ENCODE data around the gene VAV2. TPM values are rescaled to one million over a fixed set of nuclear protein-coding genes. Genes with fewer than 3 reads are reported as not detected.

VAV2 gene
- polyA plus RNA-seq, 2 of the 4 experiments (the other 2 are of a cell fraction): 9.8 to 21.4 TPM

DNA sequence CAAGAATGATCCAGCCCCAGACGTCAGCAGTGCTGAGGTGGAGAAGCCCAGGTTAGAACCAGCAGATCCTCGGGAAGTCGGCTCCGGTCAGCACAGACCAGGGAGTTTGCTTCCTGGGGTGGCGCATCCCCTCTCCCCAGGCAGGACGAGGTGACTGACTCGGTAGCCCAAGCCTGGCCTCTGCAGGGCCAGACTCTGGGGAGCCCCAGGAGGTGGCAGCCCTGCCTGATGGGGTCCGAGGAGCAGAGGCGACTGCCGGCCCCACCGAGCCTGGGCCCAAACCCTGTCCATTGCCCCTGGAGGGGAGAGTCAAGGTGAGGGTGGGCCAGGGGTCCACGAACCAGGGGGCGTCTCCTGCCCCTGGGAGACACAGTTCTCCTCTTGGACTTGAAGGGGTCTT, 201.1 kb downstream of the VAV2 start:
- no peak overlapping the region for H3K27ac ChIP-seq
- ATAC-seq: no peak
- no peaks in the 10 kb centered on the region for H3K9me3 ChIP-seq
- DNase-seq (ENCODE audit: low read depth in 1 of 2, low spot score in 1 of 2): no peak
- CTCF ChIA-PET: interaction anchor here (8.1 to 18.7 kb wide), 2 partner anchors 13 to 204 kb away, joined by 112 to 348 read pairs; no protein-coding TSS in a partner anchor
- WGBS (ENCODE audit: missing lambda C conversion rate): 89% methylated on average over 6 of the region's 13 CpGs
- no peak overlapping the region for H3K4me2 ChIP-seq
- POLR2A ChIA-PET: no interaction called here
- TF ChIP-seq HOXB5 (CRISPR knock-in tag; IDR thresholded peaks at IDR 0.05) (no peak), NFE2L2 (conservative IDR thresholded peaks at IDR 0.05; ENCODE audit: low read length) (no peak), TP53 (CRISPR knock-in tag; IDR thresholded peaks at IDR 0.05) (no peak), FOXS1 (CRISPR knock-in tag; IDR thresholded peaks at IDR 0.05) (no peak), HOXA7 (CRISPR knock-in tag; IDR thresholded peaks at IDR 0.05) (no peak), MAFK (IDR thresholded peaks at IDR 0.05; ENCODE audit: partially characterized antibody) (no peak)
- peaks cover 9% of the 10 kb centered on the region for H3K4me1 ChIP-seq
- no peak for FAIRE-seq
- H3K4me3 ChIP-seq: no peak overlapping the region

DNA sequence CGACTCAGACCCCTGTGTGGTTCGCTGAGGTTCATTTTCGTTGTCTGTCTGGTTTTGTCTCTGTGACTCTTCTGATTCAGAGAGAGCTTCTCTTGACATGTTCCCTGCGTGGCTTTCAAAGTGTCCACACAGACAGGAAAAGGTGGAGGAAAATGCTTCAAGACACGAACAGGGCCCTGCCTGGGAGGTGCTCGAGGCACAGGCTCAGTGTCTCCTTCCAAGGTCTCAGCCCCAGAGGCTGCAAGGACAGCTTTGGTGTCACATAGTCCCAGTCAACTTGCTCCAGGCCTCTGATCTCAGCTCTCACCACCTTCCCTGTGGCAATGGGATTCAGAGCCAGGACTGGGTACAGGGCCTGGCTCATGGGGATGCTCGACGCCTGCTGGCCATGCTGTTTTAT, 202.3 kb downstream of the VAV2 start:
- WGBS (ENCODE audit: missing lambda C conversion rate): 82% methylated on average over 8 of the region's 8 CpGs
- FAIRE-seq: no peak

DNA sequence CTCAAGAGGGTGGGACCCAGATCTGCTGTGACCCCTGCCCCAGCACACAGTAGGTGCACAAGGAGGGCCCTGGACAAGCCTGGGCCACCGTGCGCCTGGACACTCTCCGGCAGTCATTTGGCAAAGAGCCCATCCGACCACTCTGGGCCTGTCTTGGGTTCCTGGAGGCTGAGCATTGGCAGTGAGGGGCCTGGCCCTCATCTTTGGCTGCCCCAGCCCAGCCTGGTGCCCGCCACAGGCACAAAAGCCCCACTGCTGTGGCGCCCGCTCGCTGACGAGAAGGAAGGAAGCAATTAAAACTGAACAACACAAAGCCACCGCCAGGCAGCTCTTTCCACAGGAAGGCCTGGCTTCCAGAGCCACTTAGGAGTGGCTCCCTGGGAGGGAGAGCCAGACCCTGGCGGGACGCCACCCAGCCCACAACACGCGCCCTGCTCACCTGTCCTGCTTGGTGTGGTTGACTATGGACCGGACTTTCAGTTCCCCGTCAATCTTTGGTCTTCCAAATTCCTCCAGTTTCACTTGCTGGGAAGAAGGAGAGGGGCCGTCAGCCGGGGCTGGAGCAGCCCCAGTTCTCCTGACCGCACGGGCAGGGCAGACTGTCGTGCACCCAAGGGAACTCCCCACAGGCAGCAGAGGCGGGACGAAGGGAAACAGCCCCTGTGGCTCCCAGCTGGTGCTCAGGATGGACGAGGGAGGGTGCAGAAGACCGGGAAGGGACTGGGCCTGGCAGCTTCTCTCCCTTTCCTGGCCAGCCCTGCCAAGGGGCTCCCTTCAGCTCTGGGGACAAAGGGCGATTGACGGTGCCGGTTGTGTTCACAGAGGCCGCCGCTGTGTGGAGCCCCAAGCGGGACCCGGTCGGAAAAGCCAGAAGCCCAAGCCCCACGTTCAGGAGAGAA, 203.1 kb downstream of the VAV2 start:
- CTCF ChIA-PET: interaction anchor here (0.6 to 18.7 kb wide), 4 partner anchors 11 to 649 kb away, joined by 3 to 348 read pairs (median 58); no protein-coding TSS in a partner anchor
- Histone ChIP-seq H3K27ac (no peak overlapping the region), H3K9me3 (no peaks in the 10 kb centered on the region), H3K4me2 (no peak overlapping the region), H3K4me1 (peaks cover 9% of the 10 kb centered on the region), H3K4me3 (no peak overlapping the region)
- TF ChIP-seq JUN (IDR thresholded peaks at IDR 0.05) (no peak), POLR2A (IDR thresholded peaks at IDR 0.05; ENCODE audit: low read length) (no peak), FOXS1 (CRISPR knock-in tag; IDR thresholded peaks at IDR 0.05) (no peak), HEYL (CRISPR knock-in tag; IDR thresholded peaks at IDR 0.05) (no peak), EHF (CRISPR knock-in tag; IDR thresholded peaks at IDR 0.05) (no peak), RNF2 (IDR thresholded peaks at IDR 0.05; ENCODE audit: borderline replicate concordance, low read depth) (no peak), SMC3 (IDR thresholded peaks at IDR 0.05) (no peak), TP53 (CRISPR knock-in tag; IDR thresholded peaks at IDR 0.05) (no peak), GATA3 (IDR thresholded peaks at IDR 0.05; ENCODE audit: borderline replicate concordance) (no peak), CEBPB (IDR thresholded peaks at IDR 0.05) (no peak), POLR2AphosphoS2 (conservative IDR thresholded peaks at IDR 0.05; ENCODE audit: low read length) (no peak), RCOR1 (IDR thresholded peaks at IDR 0.05; ENCODE audit: low read depth, low read length) (no peak), TFCP2L1 (CRISPR knock-in tag; IDR thresholded peaks at IDR 0.05) (no peak)
- TF ChIP-seq, protein P1, sequence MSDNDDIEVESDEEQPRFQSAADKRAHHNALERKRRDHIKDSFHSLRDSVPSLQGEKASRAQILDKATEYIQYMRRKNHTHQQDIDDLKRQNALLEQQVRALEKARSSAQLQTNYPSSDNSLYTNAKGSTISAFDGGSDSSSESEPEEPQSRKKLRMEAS (IDR thresholded peaks at IDR 0.05): no peak
- FAIRE-seq (no peak), DNase-seq (ENCODE audit: low read depth in 1 of 2, low spot score in 1 of 2) (no peak), ATAC-seq (no peak)
- 89% methylated on average over 34 of the region's 34 CpGs for WGBS (ENCODE audit: missing lambda C conversion rate)
- POLR2A ChIA-PET: no interaction called here

More for the DNA sequence above, 202.3 kb downstream of the VAV2 start:
- Histone ChIP-seq H3K4me1 (peaks cover 9% of the 10 kb centered on the region), H3K9me3 (no peaks in the 10 kb centered on the region), H3K4me2 (no peak overlapping the region), H3K4me3 (no peak overlapping the region), H3K27ac (no peak overlapping the region)
- ATAC-seq (no peak), DNase-seq (ENCODE audit: low read depth in 1 of 2, low spot score in 1 of 2) (no peak)
- ChIA-PET CTCF (interaction anchor here (0.6 to 18.7 kb wide), 5 partner anchors 12 to 648 kb away, joined by 3 to 348 read pairs (median 4); no protein-coding TSS in a partner anchor), POLR2A (no interaction called here)
- TF ChIP-seq EHMT2 (IDR thresholded peaks at IDR 0.05; ENCODE audit: low read depth): no peak
- TF ChIP-seq CHD2 (IDR thresholded peaks at IDR 0.05; ENCODE audit: low read length, partially characterized antibody): no peak
- TF ChIP-seq, protein P2, sequence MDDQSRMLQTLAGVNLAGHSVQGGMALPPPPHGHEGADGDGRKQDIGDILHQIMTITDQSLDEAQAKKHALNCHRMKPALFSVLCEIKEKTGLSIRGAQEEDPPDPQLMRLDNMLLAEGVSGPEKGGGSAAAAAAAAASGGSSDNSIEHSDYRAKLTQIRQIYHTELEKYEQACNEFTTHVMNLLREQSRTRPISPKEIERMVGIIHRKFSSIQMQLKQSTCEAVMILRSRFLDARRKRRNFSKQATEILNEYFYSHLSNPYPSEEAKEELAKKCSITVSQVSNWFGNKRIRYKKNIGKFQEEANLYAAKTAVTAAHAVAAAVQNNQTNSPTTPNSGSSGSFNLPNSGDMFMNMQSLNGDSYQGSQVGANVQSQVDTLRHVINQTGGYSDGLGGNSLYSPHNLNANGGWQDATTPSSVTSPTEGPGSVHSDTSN (IDR thresholded peaks at IDR 0.05): no peak
- TF ChIP-seq POLR2A (IDR thresholded peaks at IDR 0.05; ENCODE audit: low read length): no peak
- no peak for TF ChIP-seq FOSL2 (IDR thresholded peaks at IDR 0.05)
- no peak for TF ChIP-seq FOSL2 (CRISPR knock-in tag; IDR thresholded peaks at IDR 0.05)
- TF ChIP-seq SREBF2 (IDR thresholded peaks at IDR 0.05): no peak
- no peak for TF ChIP-seq CHD4 (IDR thresholded peaks at IDR 0.05; ENCODE audit: borderline replicate concordance)
- TF ChIP-seq RAD21 (conservative IDR thresholded peaks at IDR 0.05 in 1 of 2, IDR thresholded peaks at IDR 0.05 in 1 of 2): no peak
- TF ChIP-seq HOXA7 (CRISPR knock-in tag; IDR thresholded peaks at IDR 0.05): no peak
- no peak for TF ChIP-seq TP53 (CRISPR knock-in tag; IDR thresholded peaks at IDR 0.05)

All from A549 (cell line).